Measurements from ENCODE around the gene HTATIP2.

- TF ChIP-seq GATA1 (IDR thresholded peaks at IDR 0.05; ENCODE audit: low read depth, low read length): no peak
- TF ChIP-seq POLR2A (IDR thresholded peaks at IDR 0.05; ENCODE audit: low read length): no peak
These were observed 58.4 kb downstream of the HTATIP2 start for GRCh38 chr11:20421946-20422345.
